HEK293 (cell line): ENCODE data around the gene RAB6A.

ENCODE experiments used
- PRDM4 ChIP-seq: fragments of 450-650 bp; formaldehyde crosslinking; IDR thresholded peaks from 2 replicates; pipeline ENCODE4 v1.5.1; 2017; ENCODE audit warnings: missing biosample characterization, missing genetic modification characterization
- RBAK ChIP-seq: fragments of 450-650 bp; formaldehyde crosslinking; IDR thresholded peaks from 2 replicates; pipeline ENCODE4 v1.5.1; 2016; ENCODE audit warnings: missing biosample characterization, missing genetic modification characterization
- REPIN1 ChIP-seq: fragments of 450-650 bp; formaldehyde crosslinking; IDR thresholded peaks from 2 replicates; pipeline ENCODE4 v1.5.1; 2017; ENCODE audit warnings: missing biosample characterization, missing genetic modification characterization, low read depth
- REST ChIP-seq: fragments of 450-650 bp; formaldehyde crosslinking; IDR thresholded peaks from 2 replicates; pipeline ENCODE4 v1.5.1; 2016; ENCODE audit warnings: missing biosample characterization, missing genetic modification characterization
- ZBTB8A ChIP-seq: fragments of 450-650 bp; formaldehyde crosslinking; IDR thresholded peaks from 2 replicates; pipeline ENCODE4 v1.5.1; 2016; ENCODE audit warnings: missing biosample characterization, missing genetic modification characterization
- ZNF155 ChIP-seq: fragments of 450-650 bp; formaldehyde crosslinking; IDR thresholded peaks from 2 replicates; pipeline ENCODE4 v1.5.1; 2016; ENCODE audit warnings: missing biosample characterization, missing genetic modification characterization
- ZNF24 ChIP-seq: fragments of 450-650 bp; formaldehyde crosslinking; IDR thresholded peaks from 2 replicates; pipeline ENCODE4 v1.5.1; 2016; ENCODE audit warnings: missing biosample characterization, missing genetic modification characterization
- ZNF302 ChIP-seq: fragments of 450-650 bp; formaldehyde crosslinking; IDR thresholded peaks from 2 replicates; pipeline ENCODE4 v1.5.1; 2016; ENCODE audit warnings: missing biosample characterization, missing genetic modification characterization, low read depth
- ZNF416 ChIP-seq: fragments of 450-650 bp; formaldehyde crosslinking; IDR thresholded peaks from 2 replicates; pipeline ENCODE4 v1.5.1; 2016; ENCODE audit warnings: missing biosample characterization, missing genetic modification characterization
- ZNF513 ChIP-seq: fragments of 450-650 bp; IDR thresholded peaks from 2 replicates; pipeline ENCODE4 v1.5.1; 2018; ENCODE audit warnings: missing biosample characterization, missing genetic modification characterization
- ZNF704 ChIP-seq: fragments of 450-650 bp; formaldehyde crosslinking; IDR thresholded peaks from 2 replicates; pipeline ENCODE4 v1.5.1; 2016; ENCODE audit warnings: missing biosample characterization, missing genetic modification characterization
- ZNF837 ChIP-seq: fragments of 450-650 bp; formaldehyde crosslinking; IDR thresholded peaks from 2 replicates; pipeline ENCODE4 v1.5.1; 2016; ENCODE audit warnings: missing biosample characterization, missing genetic modification characterization
- TF ChIP-seq, protein P1 (sequence below): fragments of 450-650 bp; formaldehyde crosslinking; IDR thresholded peaks from 2 replicates; pipeline ENCODE4 v1.5.1; 2016; ENCODE audit warnings: missing biosample characterization, missing genetic modification characterization

GRCh38 chr11:73648571-73649046 is 112.3 kb downstream of the RAB6A start:
- TF ChIP-seq REPIN1 (no peak), ZNF416 (tag by site-specific recombination) (no peak), PRDM4 (tag by site-specific recombination) (no peak), ZNF704 (tag by site-specific recombination) (no peak), ZNF24 (tag by site-specific recombination) (no peak), ZBTB8A (tag by site-specific recombination) (no peak), ZNF837 (tag by site-specific recombination) (no peak), ZNF513 (no peak), ZNF302 (tag by site-specific recombination) (no peak), RBAK (tag by site-specific recombination) (no peak), REST (tag by site-specific recombination) (no peak), ZNF155 (tag by site-specific recombination) (no peak)
- TF ChIP-seq, protein P1, sequence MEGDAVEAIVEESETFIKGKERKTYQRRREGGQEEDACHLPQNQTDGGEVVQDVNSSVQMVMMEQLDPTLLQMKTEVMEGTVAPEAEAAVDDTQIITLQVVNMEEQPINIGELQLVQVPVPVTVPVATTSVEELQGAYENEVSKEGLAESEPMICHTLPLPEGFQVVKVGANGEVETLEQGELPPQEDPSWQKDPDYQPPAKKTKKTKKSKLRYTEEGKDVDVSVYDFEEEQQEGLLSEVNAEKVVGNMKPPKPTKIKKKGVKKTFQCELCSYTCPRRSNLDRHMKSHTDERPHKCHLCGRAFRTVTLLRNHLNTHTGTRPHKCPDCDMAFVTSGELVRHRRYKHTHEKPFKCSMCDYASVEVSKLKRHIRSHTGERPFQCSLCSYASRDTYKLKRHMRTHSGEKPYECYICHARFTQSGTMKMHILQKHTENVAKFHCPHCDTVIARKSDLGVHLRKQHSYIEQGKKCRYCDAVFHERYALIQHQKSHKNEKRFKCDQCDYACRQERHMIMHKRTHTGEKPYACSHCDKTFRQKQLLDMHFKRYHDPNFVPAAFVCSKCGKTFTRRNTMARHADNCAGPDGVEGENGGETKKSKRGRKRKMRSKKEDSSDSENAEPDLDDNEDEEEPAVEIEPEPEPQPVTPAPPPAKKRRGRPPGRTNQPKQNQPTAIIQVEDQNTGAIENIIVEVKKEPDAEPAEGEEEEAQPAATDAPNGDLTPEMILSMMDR (tag by site-specific recombination), result no peak
